Lower leg skin (tissue), 3 donors: ENCODE measurements around the gene CLEC16A.
"Not testable (repeated sequence)": the region's sequence is repeated elsewhere in the genome, so short reads cannot be mapped to it uniquely, and the experiment has no call there.

Experiments used
- POLR2A ChIP-seq, 2 donors: fragments of 450-650 bp; IDR thresholded peaks; one replicate each; pipeline ENCODE4 v1.6.1; 2016 to 2017; ENCODE audit warnings: antibody characterized with exemption in 2 of 2, mild to moderate bottlenecking in 1 of 2, moderate library complexity in 1 of 2
- TF ChIP-seq, protein P1 (sequence below), 3 donors: fragments of 450-650 bp; IDR thresholded peaks; one replicate each; pipeline ENCODE4 v1.5.1; 2016; ENCODE audit warnings: antibody characterized with exemption in 3 of 3, mild to moderate bottlenecking in 3 of 3, moderate library complexity in 2 of 3

DNA sequence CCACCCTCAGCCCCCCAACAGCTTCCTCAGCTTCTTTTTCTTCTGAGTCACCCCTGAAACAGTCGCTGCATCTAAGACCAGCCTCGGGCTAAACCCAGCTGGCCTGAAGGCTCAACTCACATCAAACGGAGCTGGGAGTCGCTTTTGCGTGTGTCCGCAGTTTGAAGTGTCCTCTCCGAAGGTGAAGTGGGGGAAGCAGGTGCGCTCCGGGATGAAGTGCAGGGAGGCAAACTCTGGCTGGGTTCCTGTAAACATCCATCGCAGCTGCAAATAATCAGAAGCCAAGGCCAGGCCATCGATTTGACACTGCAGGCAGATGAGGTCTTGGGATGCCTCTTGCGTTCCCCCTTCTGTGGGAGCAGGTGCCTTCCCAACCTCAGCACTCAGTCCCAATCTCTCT lies 15.3 kb upstream of the CLEC16A start:
- not testable (repeated sequence) for TF ChIP-seq POLR2A (IDR thresholded peaks at IDR 0.05)
- TF ChIP-seq, protein P1, sequence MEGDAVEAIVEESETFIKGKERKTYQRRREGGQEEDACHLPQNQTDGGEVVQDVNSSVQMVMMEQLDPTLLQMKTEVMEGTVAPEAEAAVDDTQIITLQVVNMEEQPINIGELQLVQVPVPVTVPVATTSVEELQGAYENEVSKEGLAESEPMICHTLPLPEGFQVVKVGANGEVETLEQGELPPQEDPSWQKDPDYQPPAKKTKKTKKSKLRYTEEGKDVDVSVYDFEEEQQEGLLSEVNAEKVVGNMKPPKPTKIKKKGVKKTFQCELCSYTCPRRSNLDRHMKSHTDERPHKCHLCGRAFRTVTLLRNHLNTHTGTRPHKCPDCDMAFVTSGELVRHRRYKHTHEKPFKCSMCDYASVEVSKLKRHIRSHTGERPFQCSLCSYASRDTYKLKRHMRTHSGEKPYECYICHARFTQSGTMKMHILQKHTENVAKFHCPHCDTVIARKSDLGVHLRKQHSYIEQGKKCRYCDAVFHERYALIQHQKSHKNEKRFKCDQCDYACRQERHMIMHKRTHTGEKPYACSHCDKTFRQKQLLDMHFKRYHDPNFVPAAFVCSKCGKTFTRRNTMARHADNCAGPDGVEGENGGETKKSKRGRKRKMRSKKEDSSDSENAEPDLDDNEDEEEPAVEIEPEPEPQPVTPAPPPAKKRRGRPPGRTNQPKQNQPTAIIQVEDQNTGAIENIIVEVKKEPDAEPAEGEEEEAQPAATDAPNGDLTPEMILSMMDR (IDR thresholded peaks at IDR 0.05): not testable (repeated sequence)
